HG03064 (cell line): ENCODE results near the gene UNC5B.

Experiments
- ATAC-seq: cut with Tn5 transposase; IDR thresholded peaks from one replicate; pipeline ENCODE4 v1.9.1; 2021; ENCODE audit warnings: low read depth; ENCODE audit not compliant: unreplicated experiment

Gene UNC5B

DNA sequence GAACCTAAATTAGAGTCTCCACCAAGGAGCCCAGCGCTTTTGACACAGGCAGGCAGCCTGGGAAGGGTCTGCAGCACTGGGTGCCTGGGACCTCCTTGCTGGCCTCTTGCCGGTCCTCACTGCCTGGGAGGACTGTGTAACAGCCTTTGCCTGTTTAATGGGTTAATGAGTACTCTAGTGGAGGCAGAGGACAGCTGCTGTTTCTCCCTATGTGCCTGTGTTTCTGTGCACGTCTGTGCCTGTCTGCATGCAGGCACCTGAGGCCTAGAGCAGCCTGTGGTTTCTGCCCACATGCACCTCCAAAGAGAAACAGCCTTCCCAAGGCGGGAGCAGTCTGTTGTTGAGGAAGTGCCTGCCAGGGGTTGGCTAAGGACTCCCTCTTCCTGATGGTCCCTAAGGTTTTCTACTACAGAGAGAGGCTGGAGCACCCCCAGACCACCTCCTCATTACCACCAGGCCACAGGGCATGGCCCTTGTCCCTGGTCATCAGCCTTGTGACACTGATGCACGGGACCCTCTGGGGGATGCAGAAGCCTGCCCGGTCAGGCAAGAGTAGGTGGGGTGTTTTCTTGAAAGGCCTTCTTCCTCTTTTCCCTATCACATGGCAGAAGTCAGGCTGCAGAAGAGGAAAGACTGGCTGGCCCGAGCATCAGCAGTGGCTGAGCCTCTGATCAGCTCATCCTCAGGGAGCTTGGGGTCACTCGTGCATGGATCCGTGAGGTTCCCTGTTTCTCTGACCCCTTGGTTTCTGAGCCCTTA lies 120.9 kb downstream of the UNC5B start:
- ATAC-seq, result no peak

- no peak for ATAC-seq
These were observed 121.9 kb downstream of the UNC5B start for GRCh38 chr10:71334221-71334791.

DNA sequence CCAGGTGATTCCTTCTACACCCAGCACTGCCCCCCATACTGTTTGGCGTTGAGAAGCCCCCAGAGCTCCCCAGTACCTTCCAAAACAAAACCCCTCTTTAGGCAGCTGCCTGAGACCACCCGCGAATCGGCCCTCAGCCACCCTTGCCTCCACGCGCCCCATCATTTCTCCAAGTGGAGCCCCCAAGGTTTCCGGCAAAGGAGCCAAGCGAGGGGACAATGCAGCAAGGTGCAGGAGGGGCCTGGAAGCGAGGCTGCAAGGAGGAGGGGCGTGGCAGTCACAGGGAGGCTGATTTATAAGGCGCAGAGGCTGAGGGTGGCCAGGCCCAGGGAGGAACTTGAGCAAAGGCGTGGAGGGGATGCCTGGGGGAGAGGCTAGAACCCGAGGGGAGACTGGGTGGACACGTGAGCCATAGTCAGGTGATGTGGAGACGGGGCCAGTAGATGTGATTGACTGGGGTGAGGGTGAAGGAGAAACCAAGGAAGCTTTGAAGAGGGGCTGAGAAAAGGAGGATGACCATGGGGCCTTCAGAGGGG lies 122.9 kb downstream of the UNC5B start:
- no peak for ATAC-seq

- ATAC-seq, result no peak
These were observed 124.3 kb downstream of the UNC5B start for GRCh38 chr10:71336632-71337031.

- ATAC-seq, result no peak
These were observed 124.9 kb downstream of the UNC5B start for GRCh38 chr10:71337219-71337701.

DNA sequence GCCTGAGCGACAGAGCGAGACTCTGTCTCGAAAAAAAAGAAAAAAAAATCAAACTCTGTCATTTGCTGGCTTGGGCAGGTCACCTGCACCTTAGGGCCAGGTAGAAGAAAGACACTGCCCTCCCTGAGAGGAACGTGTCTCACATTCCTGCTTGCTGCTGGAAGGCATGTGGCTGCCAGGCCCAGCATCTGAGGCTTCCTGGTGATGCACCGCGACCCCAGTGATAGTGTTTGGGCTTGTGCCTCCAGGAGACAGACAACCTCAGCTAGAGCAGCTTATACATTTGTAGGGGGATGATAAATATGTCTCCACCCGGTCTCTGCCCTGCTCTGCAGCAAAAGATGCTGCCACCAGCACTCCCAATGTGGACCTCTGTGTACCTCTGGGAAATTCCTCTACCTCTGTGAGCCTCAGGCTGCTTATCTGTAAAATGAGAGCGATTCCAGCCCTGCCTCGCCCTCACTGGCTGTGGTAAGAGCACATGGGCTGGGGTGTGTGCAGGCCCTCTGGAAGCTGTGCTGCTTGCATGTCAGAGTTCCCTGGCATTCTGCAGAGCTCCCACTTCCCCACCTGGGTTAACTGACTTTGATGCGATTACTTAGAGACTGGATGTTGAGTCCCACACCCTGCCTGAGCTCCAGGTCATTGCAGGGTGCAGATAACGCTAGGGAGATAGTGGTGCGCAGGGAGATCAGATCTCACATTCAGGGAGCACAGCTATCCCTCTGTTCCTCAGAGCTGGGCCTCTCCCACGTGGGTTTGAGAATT lies 126.5 kb downstream of the UNC5B start:
- ATAC-seq, result no peak

DNA sequence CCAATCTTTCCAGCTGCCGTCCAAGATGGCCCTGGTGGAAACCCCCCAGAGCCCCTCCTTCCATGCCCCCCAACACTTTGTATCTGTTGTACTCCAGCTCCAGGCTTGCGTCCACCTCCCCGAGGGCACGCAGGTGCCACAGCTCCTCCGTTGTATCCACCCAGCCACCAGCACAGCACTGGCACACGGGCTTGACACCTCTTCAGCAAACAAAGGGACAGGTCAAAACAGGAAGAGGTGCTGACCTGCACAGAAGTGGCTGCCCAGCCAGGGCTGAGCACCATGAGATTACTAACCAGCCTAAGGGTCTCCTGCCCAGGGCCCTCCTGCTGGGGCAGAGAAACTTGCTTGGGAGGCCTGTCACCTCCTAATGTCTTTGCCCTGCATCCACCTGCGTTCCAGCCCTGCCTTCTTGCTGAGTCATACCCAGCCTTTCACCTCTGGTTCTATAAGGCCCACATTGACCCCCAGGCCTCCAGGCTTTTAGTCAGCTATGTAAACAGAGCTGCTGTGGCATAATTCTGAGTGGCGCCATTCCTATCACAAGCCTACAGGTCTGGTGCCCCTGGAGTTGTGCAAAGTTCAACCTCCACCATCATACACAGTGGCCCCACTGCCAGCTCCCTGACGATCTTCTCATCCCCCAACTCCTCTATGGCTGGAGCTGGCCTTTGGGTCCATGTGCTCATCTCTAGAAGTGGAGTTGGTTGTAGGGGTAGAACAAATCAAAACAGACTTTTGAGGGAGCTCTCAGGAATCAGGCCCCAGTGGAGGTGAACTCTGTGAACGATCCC lies 127.6 kb downstream of the UNC5B start:
- no peak for ATAC-seq

DNA sequence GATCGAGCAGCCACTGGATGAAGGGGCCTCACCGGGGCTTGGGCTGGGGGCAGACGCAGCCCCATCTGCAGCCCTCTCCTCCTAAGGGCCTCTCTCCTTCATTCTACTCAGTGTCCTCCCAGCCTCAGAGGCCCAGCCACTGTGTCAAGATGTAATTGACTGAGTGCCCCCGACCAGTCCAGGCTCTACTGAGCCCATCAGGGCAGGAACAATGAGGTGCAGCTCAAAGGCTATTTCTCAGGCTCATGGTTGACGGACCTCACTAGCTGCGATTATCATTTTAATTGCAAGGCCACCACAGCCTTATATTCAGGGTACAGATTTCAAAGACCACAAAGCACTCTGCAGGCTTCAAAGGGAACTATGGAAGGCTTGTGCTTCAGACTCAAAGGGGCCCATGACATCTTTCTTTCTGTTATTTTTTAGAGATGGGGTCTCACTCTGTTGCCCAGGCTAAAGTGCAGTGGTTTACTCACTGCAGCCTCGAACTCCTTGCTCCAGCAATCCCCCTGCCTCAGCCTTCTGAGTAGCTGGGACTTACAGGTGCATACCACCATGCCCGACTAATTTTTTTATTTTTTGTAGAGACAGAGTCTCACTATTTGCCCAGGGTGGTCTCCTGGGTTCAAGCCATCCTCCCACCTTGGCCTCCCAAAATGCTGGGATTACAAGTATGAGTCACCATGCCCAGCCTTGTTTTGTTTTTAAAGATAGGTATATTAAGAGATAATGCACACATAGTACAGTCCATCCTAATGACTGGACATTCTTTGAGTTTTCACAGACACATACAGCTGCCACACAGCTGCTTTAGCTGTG lies 130.4 kb downstream of the UNC5B start:
- ATAC-seq, result no peak

GRCh38 chr10:71343392-71343773 lies 131.0 kb downstream of the UNC5B start:
- no peak for ATAC-seq

DNA sequence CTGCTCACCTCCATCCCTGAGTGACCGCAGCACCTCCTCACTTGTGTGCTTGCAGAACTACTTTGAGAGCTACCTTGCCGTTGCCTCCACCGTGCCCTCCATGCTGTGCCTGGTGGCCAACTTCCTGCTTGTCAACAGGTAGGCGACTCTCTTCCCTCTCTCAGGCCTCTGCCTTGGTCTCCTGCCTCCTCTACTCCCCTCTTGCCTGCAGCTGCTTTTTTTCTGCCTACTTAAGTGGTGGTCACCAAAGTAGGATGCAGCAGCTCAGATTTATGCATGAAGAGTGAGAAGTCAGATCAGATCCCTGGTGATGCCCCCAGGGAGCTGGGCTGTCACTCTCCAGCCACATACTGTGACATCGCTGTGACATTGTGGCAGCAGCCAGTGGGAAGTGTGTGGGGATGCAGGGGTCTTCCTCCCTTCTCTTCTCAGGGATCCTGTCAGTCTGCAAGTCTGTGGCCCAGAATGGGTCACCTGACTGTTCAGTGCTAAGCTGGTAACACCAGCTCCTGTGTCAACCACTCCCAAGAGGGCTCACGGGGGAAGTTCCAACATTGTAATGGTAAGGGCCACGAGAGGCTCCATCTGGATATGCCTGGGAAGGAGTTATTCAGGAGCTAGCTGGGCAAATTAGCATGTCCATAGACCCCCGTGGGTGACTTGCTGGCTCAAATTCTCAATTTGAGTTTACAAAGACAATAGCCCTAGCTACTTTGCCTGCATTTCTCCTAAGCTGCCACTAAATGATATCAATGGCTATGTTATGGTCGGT lies 132.0 kb downstream of the UNC5B start:
- no peak for ATAC-seq

DNA sequence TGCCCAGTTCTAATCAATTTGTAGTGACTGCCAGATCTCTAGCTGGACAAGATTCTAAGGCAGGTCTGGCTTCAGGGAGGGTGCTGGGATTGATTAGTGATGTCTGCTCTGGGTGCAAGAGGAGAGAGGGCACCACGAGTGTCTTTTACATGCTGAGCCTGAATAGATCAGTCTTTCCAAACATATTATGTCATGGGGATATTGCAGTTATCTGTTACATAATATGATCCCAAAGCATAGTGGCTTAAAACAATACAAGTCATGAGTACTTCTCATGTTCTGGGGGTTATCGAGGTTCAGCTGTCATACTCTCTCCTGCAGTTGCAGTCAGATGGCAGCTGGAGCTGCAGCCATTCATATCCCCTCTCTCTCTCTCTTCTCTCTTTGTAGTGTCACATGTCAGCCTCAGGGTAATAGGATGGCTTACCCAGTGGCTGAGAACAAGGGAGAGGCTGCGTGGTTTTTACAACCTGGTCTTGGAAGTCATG lies 132.7 kb downstream of the UNC5B start:
- ATAC-seq, result no peak

GRCh38 chr10:71345694-71346093 lies 133.3 kb downstream of the UNC5B start:
- ATAC-seq, result no peak

DNA sequence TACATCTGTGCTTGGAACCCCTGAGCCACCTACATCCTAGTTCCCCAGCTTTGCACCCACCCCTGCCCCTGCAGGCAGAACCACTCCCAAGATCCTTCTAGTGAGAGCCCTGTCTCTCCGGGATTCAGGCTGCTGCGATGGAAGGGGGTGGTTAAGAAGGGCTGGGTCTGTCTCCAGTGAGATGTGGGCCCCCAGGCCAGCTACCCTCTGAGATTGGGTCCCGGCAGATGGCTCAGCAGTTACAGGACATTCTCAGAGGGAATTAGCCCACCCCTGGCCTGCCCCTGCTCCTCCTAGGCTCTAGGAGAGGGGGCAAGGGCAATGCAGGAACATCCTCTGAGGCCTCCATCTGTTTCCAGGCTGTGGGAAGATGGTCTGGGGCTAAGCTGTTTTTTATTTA lies 134.4 kb downstream of the UNC5B start:
- no peak for ATAC-seq

GRCh38 chr10:71347587-71348395 lies 135.4 kb downstream of the UNC5B start:
- no peak for ATAC-seq

GRCh38 chr10:71348850-71349249 lies 136.5 kb downstream of the UNC5B start:
- ATAC-seq, result no peak

GRCh38 chr10:71349406-71349805 lies 137.0 kb downstream of the UNC5B start:
- ATAC-seq, result no peak

DNA sequence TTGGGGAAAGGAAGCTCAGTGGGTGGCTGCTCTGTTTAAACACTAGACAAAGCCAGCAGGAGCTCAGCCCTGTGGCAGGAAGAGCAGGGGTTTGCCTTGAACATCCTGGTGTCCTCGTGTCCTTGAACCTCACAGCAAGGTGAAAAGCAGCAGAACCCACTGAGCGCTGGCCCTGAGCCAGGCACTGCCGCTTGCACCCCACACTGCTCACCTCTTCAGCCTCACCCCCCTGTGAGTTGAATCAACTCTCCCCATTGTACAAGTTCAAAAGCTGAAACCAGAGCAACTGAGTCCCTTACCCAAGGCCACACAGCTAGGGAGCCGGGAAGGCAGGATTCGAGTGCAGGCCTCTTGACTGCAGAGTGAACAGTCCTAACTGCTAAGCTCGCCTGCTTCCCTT lies 138.7 kb downstream of the UNC5B start:
- ATAC-seq, result no peak
